T47D (cell line): ENCODE data around the gene UBXN7.
"Not testable (repeated sequence)": the region's sequence is repeated elsewhere in the genome, so short reads cannot be mapped to it uniquely, and the experiment has no call there.

Experiments used
- DNase-seq, 2 experiments: peaks; one replicate each; pipeline versions ENCODE4 v3.0.0 to v3.0.0-alpha.2; 2011 to 2012; ENCODE audit warnings: low read depth in 1 of 2, low spot score in 1 of 2
- JUND ChIP-seq: IDR thresholded peaks from 2 replicates; pipeline ENCODE4 v1.6.1; 2012; ENCODE audit warnings: low read depth
- in situ Hi-C: cut with HindIII; loops from 2 replicates; pipeline ENCODE4 v1.10.0; 2016; ENCODE audit warnings: low sequenced_read_pairs, low pct_unique_long_range_greater_than_20kb

The UBXN7 gene

GRCh38 chr3:196339044-196339443, 93.2 kb downstream of the UBXN7 start:
- TF ChIP-seq JUND, result no peak
- no peak for DNase-seq
- in situ Hi-C loops, result no loop called here

GRCh38 chr3:196336319-196337145, 95.7 kb downstream of the UBXN7 start:
- no peak for DNase-seq
- in situ Hi-C loops, result no loop called here
- no peak for TF ChIP-seq JUND

DNA sequence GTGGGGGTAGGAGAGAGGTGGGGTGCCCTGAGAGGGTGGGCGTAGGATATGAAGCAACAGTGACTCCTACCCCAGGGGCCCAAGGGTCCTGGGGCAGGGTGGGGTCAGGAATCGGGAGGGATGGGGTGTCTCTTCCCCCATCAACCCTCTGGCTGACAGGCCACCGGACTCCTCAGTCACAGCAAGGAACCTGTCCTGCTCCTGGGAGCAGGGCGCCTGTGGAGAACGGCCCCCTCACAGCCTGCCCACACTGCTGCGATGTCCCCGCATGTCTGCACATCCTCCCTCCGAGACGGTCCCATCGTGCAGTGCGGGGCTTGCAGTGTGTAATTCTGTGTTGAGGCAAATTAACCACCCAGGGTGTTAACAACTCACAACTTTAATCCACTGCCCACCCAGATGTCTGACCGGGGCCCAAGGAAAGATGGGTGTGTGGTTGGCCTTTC, 96.7 kb downstream of the UBXN7 start:
- DNase-seq, result no peak

DNA sequence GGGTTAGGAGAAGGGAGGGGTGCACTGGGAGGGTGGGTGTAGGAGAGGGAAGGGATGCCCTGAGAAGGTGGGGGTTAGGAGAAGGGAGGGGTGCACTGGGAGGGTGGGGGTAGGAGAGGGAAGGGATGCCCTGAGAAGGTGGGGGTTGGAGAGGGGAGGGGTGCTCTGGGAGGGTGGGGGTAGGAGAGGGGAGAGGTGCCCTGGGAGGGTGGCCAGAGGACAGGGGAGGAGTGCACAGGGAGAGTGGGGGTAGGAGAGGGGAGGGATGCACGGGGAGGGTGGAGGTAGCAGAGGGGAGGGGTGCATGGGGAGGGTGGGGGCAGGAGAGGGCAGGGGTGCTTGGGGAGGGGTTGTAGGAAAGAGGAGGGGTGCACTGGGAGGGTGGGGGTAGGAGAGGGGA, 97.2 kb downstream of the UBXN7 start:
- no peak for DNase-seq
- TF ChIP-seq JUND, result no peak
- in situ Hi-C loops, result no loop called here

More for the DNA sequence above, 96.7 kb downstream of the UBXN7 start:
- no peak for TF ChIP-seq JUND
- in situ Hi-C loops, result no loop called here

DNA sequence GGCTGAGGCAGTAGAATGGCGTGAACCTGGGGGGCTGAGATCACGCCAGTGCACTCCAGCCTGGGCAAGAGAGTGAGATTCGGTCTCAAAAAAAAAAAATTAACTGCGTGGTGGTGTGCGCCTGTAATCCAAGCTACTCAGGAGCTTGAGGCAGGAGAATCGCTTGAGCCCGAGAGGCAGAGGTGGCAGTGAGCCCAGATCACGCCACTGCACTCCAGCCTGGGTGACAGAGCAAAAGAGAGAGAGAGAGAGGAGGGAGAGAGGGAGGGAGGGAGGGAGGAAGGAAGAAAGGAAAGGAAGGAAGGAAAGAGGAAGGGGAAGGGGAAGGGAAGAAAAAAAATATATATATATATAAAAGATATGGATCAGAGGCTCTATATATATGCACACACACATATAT, 100.1 kb downstream of the UBXN7 start:
- no peak for TF ChIP-seq JUND
- DNase-seq, result no peak
- in situ Hi-C loops, result no loop called here

- no peak for TF ChIP-seq JUND
- no peak for DNase-seq
- in situ Hi-C loops, result no loop called here
These were observed 104.8 kb downstream of the UBXN7 start for GRCh38 chr3:196327405-196327804.

- in situ Hi-C loops, result no loop called here
- no peak for DNase-seq
These were observed 105.3 kb downstream of the UBXN7 start for GRCh38 chr3:196326936-196327335.

GRCh38 chr3:196323691-196324090, 108.5 kb downstream of the UBXN7 start:
- DNase-seq, result no peak
- TF ChIP-seq JUND, result no peak
- in situ Hi-C loops, result no loop called here

More at GRCh38 chr3:196326936-196327335, 105.3 kb downstream of the UBXN7 start:
- no peak for TF ChIP-seq JUND

DNA sequence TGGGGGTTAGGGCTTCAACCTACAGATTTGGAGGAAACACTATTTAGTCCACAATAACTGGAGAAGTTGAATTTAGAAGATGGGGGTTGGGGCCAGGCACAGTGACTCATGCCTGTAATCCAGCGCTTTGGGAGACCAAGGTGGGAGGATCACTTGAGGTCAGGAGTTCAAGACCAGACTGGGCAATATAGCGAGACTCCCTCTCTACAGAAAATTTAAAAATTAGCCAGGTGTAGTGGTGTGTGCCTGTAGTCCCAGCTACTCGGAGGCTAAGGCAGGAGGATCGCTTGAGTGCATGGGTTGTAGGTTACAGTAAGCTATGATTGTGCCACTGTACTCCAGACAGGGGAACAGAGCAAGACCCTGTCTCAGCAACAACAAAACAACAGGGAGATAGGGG, 109.2 kb downstream of the UBXN7 start:
- in situ Hi-C loops, result no loop called here
- no peak for TF ChIP-seq JUND
- no peak for DNase-seq

- TF ChIP-seq JUND, result no peak
- in situ Hi-C loops, result no loop called here
- DNase-seq, result no peak
These were observed 111.1 kb downstream of the UBXN7 start for GRCh38 chr3:196321162-196321561.

GRCh38 chr3:196320137-196320536, 112.1 kb downstream of the UBXN7 start:
- TF ChIP-seq JUND, result no peak
- in situ Hi-C loops, result no loop called here
- DNase-seq, result no peak

DNA sequence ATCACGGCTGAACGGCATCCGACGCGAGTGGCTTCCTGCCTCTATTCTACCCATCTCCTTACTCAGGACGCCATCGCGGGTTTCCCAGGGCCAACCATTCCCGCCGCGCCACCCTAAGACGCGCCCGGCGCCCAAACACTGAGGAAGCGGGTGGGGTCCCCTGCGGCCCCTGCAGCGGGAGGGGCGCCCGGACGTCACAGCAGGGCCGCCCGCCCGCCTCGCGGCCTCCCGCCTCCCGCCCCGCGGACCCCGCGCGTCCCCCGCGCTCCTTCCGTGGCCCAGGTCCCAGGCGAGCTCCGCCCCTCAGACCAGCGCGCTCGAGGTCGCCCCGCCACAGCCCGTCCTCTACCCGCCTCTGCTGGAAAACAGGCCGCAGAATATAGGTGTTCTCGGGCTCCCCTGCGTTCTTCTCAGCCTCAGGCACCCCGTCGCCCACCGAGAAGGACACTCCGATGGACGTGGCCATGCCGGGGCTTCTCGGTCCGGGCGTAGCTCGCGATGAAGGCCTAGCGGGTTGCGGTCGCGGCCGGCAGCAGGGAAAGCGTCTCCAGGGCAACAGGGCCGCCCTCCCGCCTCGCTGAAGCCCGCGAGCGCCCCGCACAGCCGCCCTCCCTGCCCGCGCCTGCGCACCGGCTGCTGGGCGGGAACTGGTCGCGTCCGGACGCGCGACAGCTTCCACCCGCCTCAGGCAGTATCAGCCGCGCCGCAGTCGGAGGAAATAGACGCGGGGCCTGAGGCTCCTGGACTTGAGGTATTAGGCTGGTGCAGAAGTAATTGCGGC, 114.3 kb downstream of the UBXN7 start, which contains the start of gene DYNLT2B:
TSS of gene DYNLT2B (minus strand) at position 554 of the 781 bp plus-strand sequence. CDS start at position 466, 88 bp downstream.
- DNase-seq, result peak; percentile 99 to 100
- TF ChIP-seq JUND, result no peak
- in situ Hi-C loops, result no loop called here

DNA sequence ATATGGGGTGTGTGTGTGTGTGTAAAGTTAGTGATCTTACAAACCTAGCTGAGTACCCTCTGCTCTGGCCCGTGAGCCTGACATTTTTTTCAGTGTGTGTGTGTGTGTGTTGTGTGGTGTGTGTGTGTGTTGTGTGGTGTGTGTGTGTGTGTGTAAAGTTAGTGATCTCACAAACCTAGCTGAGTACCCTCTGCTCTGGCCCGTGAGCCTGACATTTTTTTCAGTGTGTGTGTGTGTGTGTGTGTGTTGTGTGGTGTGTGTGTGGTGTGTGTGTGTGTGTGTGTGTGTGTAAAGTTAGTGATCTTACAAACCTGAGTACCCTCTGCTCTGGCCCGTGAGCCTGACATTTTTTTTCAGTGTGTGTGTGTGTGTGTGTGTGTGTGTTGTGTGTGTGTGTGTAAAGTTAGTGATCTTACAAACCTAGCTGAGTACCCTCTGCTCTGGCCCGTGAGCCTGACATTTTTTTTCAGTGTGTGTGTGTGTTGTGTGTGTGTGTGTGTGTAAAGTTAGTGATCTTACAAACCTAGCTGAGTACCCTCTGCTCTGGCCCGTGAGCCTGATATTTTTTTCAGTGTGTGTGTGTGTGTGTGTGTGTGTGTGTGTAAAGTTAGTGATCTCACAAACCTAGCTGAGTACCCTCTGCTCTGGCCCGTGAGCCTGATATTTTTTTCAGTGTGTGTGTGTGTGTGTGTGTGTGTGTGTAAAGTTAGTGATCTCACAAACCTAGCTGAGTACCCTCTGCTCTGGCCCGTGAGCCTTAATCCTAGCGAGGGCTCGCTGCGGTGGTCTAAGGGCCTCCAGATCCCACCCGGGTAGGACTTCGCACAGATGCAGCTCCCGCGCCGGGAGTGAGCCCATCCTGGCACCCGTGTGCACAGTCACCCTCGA, 115.2 kb downstream of the UBXN7 start:
- in situ Hi-C loops, DNase-seq: not testable (repeated sequence)
